GM19193 (cell line): ENCODE measurements around the gene CAPRIN1.

Source experiments
- POLR2A ChIP-seq: IDR thresholded peaks from 4 replicates; pipeline ENCODE4 v1.6.1; 2011; ENCODE audit not compliant: insufficient read depth, insufficient read length; ENCODE audit errors: extremely low read depth

The CAPRIN1 gene

GRCh38 chr11:34111722-34112270, 60.3 kb downstream of the CAPRIN1 start:
- TF ChIP-seq POLR2A: no peak

- TF ChIP-seq POLR2A: no peak
These were observed 62.5 kb downstream of the CAPRIN1 start for GRCh38 chr11:34114014-34114413.

GRCh38 chr11:34114471-34114870, 62.9 kb downstream of the CAPRIN1 start:
- TF ChIP-seq POLR2A: no peak

GRCh38 chr11:34120651-34121050, 69.1 kb downstream of the CAPRIN1 start:
- no peak for TF ChIP-seq POLR2A

- no peak for TF ChIP-seq POLR2A
These were observed 73.5 kb downstream of the CAPRIN1 start for GRCh38 chr11:34124885-34125668.

- TF ChIP-seq POLR2A: no peak
These were observed 75.7 kb downstream of the CAPRIN1 start for GRCh38 chr11:34126959-34127848.

- no peak for TF ChIP-seq POLR2A
These were observed 77.3 kb downstream of the CAPRIN1 start for GRCh38 chr11:34128824-34129223.

GRCh38 chr11:34132261-34132965, 80.9 kb downstream of the CAPRIN1 start:
- TF ChIP-seq POLR2A: no peak

- TF ChIP-seq POLR2A: no peak
These were observed 83.2 kb downstream of the CAPRIN1 start for GRCh38 chr11:34134765-34135164.

GRCh38 chr11:34135439-34135838, 83.9 kb downstream of the CAPRIN1 start:
- TF ChIP-seq POLR2A: no peak

GRCh38 chr11:34136420-34136819, 84.9 kb downstream of the CAPRIN1 start:
- TF ChIP-seq POLR2A: no peak

GRCh38 chr11:34139346-34139745, 87.8 kb downstream of the CAPRIN1 start:
- no peak for TF ChIP-seq POLR2A

- TF ChIP-seq POLR2A: no peak
These were observed 88.6 kb downstream of the CAPRIN1 start for GRCh38 chr11:34140149-34140548.

GRCh38 chr11:34143048-34143447, 91.5 kb downstream of the CAPRIN1 start:
- TF ChIP-seq POLR2A: no peak

GRCh38 chr11:34145073-34145472, 93.5 kb downstream of the CAPRIN1 start:
- no peak for TF ChIP-seq POLR2A
